Uterus (tissue), 2 donors: Measurements from ENCODE around the gene A2ML1.

Experiments used
- POLR2A ChIP-seq, 2 donors: fragments of 450-650 bp; IDR thresholded peaks; one replicate each; pipeline ENCODE4 v1.6.1; 2016; ENCODE audit warnings: antibody characterized with exemption in 2 of 2, mild to moderate bottlenecking in 1 of 2, moderate library complexity in 1 of 2
- TF ChIP-seq, protein P1 (sequence below), 4 experiments: fragments of 200-600 bp in 2 of 4; fragments of 450-650 bp in 2 of 4; sonication (generic) in 2 of 4; IDR thresholded peaks; one replicate each; pipeline ENCODE4 v1.5.1; 2016 to 2019; ENCODE audit warnings: antibody characterized with exemption in 4 of 4, mild to moderate bottlenecking in 2 of 4, moderate library complexity in 1 of 4

DNA sequence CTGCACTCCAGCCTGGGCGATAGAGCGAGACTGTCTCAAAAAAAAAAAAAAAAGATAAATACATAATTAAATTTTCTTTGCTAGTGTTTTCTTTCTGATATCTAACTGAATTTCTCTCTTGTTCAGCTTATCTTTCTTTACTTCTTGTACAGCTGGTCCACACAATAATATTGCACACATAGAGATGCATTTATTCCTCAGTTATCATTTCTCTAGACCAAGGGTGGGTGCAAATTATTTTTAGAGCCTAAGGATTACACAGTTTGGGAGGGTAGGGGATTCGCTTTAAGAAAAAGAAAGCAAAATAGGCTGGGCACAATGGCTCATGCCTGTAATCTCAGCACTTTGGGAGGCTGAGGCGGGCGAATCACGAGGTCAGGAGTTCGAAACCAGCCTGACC lies 17.9 kb downstream of the A2ML1 start:
- TF ChIP-seq, protein P1, sequence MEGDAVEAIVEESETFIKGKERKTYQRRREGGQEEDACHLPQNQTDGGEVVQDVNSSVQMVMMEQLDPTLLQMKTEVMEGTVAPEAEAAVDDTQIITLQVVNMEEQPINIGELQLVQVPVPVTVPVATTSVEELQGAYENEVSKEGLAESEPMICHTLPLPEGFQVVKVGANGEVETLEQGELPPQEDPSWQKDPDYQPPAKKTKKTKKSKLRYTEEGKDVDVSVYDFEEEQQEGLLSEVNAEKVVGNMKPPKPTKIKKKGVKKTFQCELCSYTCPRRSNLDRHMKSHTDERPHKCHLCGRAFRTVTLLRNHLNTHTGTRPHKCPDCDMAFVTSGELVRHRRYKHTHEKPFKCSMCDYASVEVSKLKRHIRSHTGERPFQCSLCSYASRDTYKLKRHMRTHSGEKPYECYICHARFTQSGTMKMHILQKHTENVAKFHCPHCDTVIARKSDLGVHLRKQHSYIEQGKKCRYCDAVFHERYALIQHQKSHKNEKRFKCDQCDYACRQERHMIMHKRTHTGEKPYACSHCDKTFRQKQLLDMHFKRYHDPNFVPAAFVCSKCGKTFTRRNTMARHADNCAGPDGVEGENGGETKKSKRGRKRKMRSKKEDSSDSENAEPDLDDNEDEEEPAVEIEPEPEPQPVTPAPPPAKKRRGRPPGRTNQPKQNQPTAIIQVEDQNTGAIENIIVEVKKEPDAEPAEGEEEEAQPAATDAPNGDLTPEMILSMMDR (IDR thresholded peaks at IDR 0.05): no peak
- no peak for TF ChIP-seq POLR2A (IDR thresholded peaks at IDR 0.05)
